Amygdala (tissue), 56 donors: ENCODE measurements around the gene MAGEB17.
"Not testable (repeated sequence)": the region's sequence is repeated elsewhere in the genome, so short reads cannot be mapped to it uniquely, and the experiment has no call there.

Experiments used
- DNase-seq, 56 donors: peaks; one replicate each; lab custom pipeline; 2025; lab: John Stamatoyannopoulos, UW

MAGEB17 gene

GRCh38 chrX:16155581-16156096 lies 11.6 kb upstream of the MAGEB17 start:
- no peak for DNase-seq

- DNase-seq, result no peak
These were observed 10.5 kb upstream of the MAGEB17 start for GRCh38 chrX:16156692-16157331.

GRCh38 chrX:16160729-16161128 lies 6.6 kb upstream of the MAGEB17 start:
- DNase-seq, result no peak

- not testable (repeated sequence) for DNase-seq
These were observed 6.1 kb upstream of the MAGEB17 start for GRCh38 chrX:16161173-16161572.

DNA sequence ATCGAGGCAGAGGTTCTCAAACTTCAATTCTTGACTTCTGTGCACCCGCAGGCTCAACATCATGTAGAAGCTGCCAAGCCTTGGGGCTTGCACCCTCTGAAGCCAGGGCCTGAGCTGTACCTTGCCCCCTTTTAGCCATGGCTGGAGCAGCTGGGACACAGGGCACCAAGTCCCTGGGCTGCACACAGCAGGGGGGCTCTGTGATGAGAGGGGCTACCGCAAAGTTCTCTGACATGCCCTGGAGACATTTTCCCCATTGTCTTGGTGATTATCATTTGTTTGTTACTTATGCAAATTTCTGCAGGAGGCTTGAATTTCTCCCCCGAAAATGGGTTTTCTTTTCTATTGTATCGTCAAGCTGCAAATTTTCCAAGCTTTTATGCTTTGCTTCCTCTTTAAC lies 4.9 kb upstream of the MAGEB17 start:
- DNase-seq, result no peak

GRCh38 chrX:16164748-16165147 lies 2.5 kb upstream of the MAGEB17 start:
- no peak for DNase-seq

- no peak for DNase-seq
These were observed 3.8 kb downstream of the MAGEB17 start for GRCh38 chrX:16171039-16171438.

GRCh38 chrX:16171944-16172343 lies 4.7 kb downstream of the MAGEB17 start:
- no peak for DNase-seq

DNA sequence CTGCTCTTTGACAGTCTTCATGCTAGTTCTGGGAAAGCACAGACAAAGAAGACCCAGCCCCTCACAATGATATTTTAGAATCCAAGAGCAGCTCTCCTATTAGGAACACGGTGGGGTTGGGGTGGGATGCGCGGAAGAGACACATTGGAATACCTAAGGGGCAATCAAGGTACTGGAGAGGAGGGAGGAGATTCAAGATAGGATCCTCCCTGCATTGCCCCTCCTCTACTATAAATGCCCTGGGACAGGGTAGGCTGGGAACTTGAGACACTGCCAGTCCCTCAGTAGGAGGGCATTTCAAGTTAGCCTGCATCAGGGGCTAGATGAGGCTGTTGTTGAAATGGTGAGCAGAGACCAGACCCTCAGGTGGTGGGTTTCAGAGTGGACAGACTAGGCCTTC lies 5.1 kb downstream of the MAGEB17 start:
- no peak for DNase-seq

DNA sequence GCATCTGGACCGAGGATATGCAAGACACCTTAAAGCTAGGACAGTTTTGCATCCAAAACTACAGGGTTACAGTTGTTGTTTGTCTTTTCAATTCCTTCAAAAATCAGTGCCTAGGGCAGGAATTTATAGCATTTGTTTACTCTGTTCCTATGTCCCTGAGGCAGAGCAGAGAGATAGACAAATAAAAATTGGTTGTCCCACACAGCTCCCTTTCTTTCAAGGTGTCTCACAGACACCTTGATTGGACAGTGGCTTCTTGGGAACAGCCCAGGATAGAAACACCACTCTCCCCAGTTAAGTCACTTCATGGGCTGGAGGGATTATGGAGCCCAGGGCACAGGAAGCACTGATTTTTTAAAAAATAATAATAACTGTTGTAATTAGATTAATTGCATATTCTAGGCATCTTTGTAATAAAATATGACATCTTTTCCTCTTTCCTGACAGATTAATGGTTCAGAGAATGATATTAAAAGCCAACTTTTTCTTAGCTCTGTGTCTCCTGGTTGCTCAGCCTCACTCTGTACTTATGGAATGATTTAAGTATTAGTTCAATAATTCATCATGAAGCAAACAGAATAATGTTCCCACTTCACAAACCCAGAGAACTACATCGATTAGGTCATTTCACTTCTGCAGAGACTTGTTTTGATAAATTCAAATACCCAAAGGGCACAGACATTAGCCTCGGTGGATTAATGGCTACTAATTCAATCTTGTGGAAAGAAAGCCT lies 8.2 kb downstream of the MAGEB17 start:
- no peak for DNase-seq

- DNase-seq, result no peak
These were observed 10.0 kb downstream of the MAGEB17 start for GRCh38 chrX:16177260-16177659.

DNA sequence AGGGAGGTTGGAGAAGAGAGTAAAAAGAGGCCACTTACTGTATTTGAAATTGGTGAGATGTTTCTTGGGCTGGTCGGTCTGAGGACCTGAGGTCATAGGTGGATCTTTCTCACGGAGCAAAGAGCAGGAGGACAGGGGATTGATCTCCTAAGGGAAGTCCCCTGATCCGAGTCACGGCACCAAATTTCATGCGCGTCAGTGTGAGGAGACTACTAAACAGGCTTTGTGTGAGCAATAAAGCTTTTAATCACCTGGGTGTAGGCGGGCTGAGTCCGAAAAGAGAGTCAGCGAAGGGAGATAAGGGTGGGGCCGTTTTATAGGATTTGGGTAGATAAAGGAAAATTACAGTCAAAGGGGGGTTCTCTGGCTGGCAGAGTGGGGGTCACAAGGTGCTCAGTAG lies 16.6 kb downstream of the MAGEB17 start:
- not testable (repeated sequence) for DNase-seq

DNA sequence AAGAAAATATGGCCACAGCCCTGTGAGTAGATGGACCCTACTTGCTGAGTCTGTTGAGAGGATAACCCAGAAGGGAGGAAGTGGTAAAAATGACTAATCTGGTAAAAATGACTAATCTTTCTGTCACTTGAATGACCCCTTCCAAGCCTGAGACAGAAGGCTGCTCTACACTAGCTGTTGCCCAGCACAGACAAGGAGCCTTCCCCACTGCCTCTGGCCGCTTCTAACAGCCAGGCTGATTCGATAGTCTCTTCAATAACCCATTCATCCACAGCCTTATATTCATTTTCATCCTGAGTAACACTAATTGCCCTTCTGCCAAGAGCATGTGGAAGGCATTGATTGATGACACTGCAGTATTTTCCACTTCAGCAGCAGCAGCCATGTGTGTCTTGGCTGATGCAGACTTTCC lies 18.4 kb downstream of the MAGEB17 start:
- no peak for DNase-seq

DNA sequence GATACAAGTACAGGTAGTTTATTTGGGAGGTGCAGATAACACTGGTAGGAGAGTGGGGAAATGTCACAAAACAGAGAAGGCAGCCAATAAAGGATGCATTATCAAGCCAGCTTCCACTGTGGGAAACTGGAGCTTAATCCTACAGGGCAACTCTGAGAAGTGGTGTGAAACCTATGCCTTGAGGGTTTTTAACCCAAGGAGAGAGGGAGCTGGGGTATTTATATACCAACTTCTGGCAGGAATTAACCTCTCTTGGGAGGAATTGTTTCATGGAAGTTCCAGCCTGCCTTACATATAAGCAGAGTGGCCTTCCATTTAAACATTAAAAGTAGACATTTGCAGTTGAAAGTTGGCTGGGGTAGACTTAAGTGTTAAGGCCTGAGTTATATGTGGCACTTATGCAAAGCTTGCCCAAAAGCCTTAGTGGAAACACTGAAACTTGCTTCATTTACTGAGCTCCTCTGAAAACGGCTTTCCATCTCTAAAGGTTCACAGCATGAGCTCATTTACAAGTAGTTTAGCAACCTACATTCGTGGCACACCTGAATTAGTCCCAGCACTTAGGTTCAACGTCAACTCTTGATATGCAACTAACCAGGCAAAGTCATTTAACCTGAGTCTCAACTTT lies 19.2 kb downstream of the MAGEB17 start:
- no peak for DNase-seq

DNA sequence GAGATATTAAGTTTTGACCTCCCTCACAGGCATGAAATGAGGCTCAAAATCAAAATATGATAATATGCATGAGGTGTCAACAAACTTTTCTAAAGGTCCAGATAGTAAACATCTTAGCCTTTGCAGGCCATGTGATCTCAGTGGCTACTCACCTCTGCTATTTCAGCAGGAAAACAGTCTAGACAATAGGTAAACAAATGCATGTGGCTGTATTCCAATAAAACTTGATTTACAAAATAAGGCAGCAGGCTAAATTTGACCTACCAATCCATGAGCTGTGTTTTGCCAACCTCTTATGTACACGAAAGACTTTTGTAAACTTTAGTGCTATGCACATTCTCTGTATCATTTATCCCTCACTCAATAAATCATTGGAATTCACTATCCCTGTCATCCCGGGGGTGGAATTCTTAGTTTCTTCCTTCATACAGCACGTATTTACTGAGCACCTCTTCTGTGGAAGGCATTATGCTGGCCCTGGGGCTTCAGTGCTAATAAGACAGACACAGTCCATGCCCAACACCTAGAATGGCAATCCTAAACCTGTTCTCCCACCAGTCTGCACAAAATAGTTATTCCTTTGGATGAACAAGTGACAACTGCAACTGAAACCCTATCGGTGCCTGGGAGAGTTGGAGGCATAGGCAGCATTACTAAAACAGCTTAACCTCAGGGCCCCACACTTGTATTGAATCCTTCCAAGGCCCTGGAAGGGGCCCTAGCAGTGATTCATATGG lies 19.9 kb downstream of the MAGEB17 start:
- DNase-seq, result no peak

DNA sequence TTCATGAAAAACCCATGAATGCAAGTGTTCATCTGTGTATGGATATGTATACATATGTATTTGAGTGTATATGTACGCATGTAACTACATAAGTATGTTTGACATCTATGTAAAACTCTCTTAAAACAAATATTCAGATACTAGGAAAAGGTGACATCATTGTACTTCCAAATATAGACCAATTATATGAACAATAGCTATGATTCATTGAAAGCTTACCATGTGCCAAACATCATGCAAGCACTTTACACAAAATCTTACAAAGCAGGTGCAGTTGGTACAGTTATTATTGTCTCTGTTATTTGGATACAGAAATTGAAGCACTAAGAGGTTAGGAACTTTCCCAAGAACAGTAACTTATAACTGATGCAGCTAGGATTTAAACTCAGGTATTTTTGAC lies 21.4 kb downstream of the MAGEB17 start:
- DNase-seq, result no peak

GRCh38 chrX:16191605-16192004 lies 24.3 kb downstream of the MAGEB17 start:
- DNase-seq, result no peak

DNA sequence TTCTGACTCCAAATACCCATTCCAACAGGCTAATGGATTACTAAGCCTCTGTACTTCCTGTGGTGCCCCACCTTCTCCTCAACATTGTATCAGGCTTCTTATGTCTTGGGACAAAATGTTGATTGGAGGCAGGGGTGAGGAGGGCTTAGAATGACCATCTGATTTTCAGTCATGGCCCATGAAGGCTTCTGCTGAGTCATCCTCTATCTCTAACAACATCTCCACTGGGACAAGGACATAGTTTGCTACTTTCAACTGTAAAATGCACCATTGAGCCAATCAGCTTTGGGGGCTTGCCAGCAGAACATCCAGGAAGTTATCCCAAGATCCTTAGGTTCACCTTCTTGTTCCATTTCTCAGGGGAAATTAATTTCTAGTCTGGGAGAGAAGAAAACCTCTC lies 29.5 kb downstream of the MAGEB17 start:
- DNase-seq, result no peak

GRCh38 chrX:16199343-16199742 lies 32.1 kb downstream of the MAGEB17 start:
- DNase-seq, result no peak

- no peak for DNase-seq
These were observed 35.7 kb downstream of the MAGEB17 start for GRCh38 chrX:16202943-16203342.

GRCh38 chrX:16204538-16204937 lies 37.3 kb downstream of the MAGEB17 start:
- DNase-seq, result no peak
